Measurements from ENCODE around the gene BRAT1. TPM values are rescaled to one million over a fixed set of nuclear protein-coding genes. Genes with fewer than 3 reads are reported as not detected.

The BRAT1 gene
- polyA plus RNA-seq, 3 donors: 17.8 to 29.8 (median 18.7) TPM

DNA sequence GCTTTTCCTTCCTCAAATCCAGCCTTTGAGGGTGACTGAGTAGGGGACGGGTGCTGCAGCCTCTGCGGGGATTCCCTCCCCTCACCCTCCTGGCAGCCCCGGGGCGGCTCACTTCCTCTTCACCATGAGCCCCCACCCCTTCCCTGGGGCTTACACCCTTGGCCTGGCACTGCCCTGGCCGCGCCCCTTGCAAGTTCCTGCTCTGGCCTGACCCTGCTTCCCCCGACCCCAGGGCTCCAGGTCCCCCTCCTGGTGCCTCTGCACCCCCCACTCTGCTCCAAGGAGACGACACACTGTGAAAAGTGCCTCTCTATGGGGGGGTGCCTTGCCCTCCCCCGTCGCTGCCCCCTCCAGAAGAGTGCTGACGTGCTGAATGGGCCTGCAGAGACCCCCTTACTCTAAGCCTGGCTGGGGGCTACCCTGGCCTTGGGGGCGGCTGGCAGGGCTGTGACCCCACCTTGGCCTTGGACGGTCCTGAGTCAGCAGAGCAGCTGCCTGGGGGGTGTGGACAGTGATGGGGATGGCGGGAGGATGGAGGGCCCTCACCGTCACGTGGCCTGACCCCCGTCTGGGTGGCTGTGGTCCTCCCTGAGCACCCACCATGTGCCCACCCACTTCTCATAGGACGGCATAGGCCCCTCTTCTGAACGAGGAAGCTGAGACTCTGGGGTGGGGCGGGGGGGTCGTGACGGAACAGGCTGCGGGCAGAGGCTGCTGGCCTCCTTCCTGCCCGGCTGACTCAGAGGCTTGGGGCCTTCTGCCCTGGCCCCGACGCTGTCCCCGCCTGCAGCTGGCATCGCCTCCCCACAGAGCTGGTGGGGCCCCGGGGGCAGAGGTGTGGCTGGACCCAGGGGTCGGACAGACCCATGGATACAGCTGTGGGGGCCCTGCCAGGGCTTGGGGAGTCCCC, 25.9 kb downstream of the BRAT1 start:
- 28 to 57% (median 29%) methylated on average over 27 to 30 of the region's 30 CpGs for WGBS, 3 donors
- H3K27ac ChIP-seq (ENCODE audit: low read depth, low read length): peak overlapping the region; percentile 28

DNA sequence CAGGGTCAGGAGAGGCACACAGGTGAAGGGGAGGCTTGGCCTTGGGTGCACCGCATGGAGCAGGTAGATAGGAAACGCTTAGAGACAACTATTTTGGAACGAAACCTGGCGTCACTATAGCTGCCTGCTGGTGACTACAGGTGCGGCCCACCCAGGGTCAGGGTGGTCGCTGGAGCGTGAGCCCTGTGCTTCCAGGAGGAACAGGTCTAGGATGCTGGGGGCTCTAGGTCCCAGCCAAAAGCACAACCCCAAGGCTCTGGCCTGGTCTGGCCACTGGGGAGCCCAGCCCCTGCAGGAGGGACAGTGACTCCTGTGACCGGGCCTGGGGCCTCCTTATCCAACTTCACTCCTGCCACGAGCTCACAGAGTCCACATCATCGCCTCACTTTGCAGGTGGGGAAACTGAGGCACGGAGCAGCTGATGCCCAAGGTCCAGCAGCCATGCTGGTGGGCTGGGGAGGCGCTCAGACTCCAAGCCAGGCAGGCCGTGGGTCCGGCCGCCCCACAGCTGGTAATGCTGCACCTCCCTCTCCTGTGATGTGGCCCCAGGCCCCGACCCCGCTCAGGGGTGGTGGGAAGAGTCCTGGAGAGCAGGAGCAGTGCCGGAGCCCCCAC, 26.7 kb downstream of the BRAT1 start:
- no peak overlapping the region for H3K27ac ChIP-seq (ENCODE audit: low read depth, low read length)
- 62 to 69% (median 64%) methylated on average over 18 of the region's 18 CpGs for WGBS, 3 donors

DNA sequence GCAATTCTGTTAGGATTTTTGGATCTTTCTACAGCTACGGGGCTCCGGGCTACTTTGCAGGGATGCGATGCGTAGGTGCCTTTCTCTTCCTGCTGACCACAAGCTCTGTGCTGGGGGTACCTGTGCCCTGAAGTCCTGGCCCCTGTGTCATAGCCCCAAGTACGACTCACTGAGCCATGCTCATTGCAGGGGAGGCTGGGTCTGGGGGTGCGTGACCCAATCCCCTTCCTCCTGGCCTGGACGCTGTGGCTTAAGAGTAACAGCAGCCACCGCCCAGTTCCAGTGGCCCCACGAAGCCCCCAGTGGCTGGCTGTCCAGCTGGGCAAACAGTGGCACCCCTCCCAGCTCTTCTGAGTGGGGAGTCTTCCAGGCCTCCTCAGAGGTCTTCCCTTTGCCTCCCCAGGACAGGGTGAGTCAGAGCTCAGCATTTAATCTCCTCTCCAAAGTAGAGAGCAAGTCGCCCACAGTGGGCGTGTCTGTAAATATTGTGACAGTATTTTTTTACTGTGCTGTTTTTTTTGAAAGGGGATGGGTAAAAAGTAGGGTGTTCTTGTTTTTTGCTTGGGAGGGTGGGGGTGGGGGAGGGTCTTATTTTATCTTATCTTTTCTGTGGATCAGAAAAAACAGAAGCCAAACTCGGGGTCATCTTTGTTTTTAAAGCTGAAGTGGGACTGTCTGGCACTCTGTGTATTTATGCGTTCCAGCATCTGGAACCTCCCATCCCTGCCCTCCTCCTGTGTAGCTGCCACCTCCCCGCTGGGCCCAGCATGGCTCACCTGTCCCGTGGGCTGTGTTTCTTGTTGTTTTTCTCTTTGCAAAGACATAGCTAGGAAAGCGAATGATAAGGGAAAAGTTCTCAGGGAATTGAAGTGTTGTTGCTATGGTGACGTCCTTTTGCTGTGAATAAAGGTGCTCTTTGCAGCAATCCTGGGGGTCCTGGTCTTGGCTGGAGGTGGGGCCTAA, 27.5 kb downstream of the BRAT1 start:
- 53 to 72% (median 65%) methylated on average over 17 of the region's 17 CpGs for WGBS, 3 donors
- no peak overlapping the region for H3K27ac ChIP-seq (ENCODE audit: low read depth, low read length)

DNA sequence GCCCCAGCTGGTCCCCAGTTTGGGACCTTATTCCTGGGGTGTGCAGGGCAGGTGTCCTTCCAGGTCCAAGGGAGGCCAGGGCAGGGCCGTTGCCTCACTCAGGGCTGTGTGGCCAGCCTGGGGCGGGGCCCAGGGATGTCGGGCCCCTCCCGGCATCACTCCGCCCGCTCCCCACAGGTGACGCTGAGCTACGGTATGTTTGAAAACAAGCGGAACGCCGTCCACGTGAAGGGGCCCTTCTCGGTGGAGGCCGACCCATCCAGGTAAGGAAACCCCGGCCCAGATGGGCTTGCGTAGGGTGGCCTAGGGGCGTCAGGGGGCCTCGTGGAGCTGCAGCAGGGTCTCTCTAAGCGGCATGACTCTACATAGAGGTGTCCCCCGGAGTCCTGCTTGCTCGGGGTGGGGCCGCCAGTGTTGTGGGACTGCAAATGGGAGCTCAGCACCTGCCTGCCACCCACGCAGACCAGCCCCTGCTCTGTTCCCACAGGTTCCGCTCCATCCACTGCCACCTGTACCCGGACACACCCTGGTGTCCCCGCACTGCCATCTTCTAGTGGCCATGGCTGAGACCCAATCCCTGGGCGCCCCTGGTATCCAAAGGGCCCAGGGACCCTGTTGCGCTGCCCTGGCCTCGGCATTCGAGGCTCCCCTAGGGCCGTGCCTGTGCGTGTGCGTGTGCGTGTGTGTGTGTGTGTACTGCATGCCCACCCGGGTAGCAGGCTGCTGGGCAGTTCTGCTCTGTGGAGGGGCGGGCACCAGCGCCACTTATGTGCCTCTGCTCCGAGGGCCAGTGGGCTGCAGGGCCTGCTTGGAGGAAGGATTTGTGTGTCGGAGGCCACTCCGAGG, 28.4 kb downstream of the BRAT1 start:
- WGBS, 3 donors: 60 to 90% (median 90%) methylated on average over 40 of the region's 40 CpGs

DNA sequence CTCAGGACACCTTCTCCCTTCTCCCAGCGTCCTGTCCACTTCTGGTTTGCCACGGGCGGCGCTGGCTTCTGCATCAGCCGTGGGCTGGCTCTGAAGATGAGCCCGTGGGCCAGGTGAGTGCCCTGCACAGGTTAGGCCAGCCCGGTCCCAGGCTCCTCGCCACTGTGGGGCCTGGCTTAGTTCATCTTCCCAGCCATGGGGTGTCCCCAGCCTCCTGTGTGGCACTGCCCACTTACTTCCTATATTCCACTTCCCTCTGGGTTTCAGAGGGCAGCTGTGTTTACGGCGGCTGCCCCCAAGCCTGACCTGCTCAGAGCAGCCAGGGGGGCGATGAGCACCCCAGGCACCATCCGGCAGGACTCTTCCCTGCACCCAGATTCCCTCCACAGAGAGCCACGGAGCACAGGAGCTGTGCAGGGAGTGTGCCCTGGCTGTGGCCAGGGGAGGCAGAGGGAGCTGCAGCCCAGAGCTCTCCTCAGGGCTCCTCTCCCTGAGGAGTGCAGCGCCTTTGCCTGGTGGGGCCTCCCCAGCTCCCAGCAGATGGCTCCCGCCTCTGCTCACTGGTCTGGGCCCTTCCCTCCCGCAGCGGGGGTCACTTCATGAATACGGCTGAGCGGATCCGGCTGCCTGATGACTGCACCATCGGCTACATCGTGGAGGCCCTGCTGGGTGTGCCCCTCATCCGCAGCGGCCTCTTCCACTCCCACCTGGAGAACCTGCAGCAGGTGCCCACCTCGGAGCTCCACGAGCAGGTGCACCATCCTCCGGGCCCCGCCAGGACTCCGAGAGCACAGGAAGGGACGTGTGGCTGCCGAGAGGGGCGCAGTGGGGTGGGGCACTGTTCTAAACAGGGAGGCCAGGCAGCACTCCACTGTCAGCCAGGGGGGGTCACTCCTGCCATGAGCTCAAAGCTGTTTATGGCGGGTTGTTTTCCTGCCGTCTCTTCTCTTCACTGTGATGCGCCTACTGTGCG, 29.4 kb downstream of the BRAT1 start:
- no peak overlapping the region for H3K27ac ChIP-seq (ENCODE audit: low read depth, low read length)

More for the DNA sequence above, 28.4 kb downstream of the BRAT1 start:
- no peak overlapping the region for H3K27ac ChIP-seq (ENCODE audit: low read depth, low read length)

DNA sequence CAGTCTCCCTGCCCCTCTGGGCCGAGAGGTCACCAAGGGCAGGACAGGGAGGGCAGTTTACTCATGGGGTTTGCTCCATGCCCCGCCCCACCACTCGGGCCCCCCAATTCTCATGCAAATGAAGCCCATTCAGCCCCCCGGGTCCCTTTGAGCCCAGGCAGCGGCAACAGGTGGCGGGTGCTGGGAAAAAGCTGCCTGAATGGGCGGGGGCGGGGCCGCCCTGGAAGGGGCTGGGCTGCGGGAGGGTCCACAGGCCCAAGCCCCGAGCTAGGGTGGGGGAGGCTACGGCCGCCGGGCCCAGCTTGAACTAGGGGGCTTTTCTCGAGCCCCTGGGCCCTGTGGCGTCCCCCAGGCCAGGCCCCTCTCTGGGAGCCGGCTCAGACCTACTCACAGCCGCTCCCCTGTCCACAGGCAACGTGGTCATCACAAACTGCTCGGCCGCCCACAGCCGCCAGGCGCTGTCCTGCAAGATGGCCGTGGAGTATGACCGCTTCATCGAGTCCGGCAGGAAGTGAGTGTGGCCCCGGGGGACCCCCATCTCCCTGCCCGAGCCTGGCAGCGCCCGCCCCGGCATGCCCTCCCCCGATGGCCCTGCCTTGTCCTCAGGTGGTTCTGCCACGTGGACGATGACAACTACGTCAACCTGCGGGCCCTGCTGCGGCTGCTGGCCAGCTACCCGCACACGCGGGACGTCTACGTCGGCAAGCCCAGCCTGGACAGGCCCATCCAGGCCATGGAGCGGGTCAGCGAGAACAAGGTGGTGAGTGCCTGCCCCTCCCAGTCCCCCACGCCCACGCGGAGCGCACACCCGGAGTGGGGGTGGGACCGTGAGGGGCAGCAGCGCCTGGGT, 30.3 kb downstream of the BRAT1 start:
- WGBS, 3 donors: 33 to 84% (median 80%) methylated on average over 46 to 53 of the region's 53 CpGs
- H3K27ac ChIP-seq (ENCODE audit: low read depth, low read length): no peak overlapping the region

More for the DNA sequence above, 29.4 kb downstream of the BRAT1 start:
- WGBS, 3 donors: 60 to 81% (median 77%) methylated on average over 35 to 36 of the region's 36 CpGs

DNA sequence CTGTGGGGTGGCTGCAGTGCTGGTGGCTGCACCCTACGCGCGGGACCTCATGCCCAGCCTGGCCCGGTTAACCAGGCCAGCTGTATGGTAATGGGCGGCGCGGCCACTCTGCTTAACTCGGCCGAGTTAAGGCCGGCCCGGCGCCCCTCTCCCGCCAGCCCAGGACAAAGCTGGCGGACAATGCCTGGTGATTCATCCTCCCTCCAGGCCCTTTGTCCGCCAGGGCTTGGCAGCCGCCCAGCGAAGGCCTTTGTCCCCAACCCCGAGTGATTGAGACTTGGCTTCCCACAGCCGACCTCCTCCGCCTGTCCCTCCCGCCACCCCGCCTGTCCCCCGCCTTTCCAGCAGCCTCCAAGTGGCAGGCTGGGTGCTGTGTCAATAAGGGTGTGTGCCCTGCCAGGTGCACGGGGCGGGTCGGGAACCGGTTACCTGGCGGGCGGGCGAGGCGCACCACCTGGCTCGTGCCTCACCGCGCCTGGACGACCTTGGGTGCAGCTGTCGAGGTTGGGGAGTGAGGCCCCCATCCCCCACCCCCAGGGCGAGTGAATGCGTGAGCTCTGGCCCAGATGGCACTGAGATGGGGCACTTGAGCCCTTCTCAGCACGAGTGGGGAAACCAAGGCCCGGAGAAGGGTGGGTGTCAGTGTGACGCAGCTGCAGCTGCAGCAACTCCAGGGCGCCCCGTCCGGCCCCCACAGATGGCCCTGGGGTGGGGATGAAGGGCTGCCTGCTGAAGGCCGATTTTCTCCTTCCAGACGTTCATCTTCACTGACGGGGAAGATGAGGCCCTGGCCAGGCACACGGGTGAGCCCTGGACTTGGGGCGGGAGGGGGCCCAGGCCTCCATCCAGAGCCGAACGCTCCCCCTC, 31.1 kb downstream of the BRAT1 start:
- WGBS, 3 donors: 11 to 49% (median 44%) methylated on average over 48 to 51 of the region's 51 CpGs
- no peak overlapping the region for H3K27ac ChIP-seq (ENCODE audit: low read depth, low read length)

DNA sequence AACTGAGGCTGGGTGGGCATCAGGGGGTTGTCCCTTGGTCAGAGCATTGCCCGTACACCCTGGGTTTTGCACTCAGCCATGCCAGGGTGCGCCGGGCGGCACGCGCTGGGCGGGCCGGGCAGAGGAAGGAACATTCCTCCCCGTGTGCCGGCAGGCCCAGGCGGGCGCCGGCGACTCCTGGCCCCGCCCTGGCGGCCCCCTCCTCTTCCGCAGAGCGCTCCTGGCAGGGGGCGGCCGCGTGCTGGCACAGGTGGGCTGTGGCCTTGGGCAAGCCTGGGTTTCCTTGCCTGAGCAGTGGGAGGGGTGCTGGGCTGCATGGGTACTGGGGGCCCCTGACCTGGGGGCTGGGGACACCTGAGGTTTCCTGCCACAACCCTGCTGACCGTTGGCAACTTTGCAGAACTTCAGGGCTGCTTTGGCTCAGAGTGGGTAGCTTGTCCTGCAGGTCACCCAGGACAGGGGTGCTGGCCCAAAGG, 31.8 kb downstream of the BRAT1 start:
- 7 to 17% (median 15%) methylated on average over 14 to 22 of the region's 22 CpGs for WGBS, 3 donors
- no peak overlapping the region for H3K27ac ChIP-seq (ENCODE audit: low read depth, low read length)

DNA sequence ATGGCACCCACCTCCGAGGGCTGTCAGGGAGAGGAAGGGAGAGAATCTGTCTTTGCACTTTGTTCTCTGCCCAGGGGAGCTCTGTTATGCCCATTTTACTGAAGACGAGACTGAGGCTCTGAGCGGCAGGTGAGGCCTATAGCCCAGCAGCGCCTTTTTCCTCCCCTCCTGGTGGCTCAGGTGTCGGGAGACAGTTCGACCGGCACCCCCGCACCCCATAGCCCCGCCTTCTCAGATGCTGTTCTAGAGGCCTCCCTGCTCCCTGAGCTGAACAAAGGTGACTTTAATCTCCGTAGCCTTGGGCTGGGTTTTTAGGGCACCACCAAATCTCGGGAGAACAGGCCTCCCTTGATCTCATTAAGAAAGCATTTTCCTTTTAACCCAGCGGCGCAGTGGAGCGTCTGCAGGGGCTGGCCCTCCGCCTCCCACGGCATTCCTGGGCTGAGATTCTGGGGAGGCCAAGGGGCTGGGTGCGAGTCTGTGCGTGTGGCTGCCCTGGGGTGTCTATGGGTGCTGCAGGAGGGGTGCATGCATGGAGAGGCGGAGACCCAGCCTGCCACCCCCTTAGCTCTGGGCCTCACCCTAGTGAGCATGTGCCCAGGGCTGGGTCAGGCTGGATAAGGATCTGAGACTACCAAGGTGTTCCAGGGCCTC, 32.4 kb downstream of the BRAT1 start:
- H3K27ac ChIP-seq (ENCODE audit: low read depth, low read length): no peak overlapping the region
- 16 to 27% (median 27%) methylated on average over 19 of the region's 19 CpGs for WGBS, 3 donors

DNA sequence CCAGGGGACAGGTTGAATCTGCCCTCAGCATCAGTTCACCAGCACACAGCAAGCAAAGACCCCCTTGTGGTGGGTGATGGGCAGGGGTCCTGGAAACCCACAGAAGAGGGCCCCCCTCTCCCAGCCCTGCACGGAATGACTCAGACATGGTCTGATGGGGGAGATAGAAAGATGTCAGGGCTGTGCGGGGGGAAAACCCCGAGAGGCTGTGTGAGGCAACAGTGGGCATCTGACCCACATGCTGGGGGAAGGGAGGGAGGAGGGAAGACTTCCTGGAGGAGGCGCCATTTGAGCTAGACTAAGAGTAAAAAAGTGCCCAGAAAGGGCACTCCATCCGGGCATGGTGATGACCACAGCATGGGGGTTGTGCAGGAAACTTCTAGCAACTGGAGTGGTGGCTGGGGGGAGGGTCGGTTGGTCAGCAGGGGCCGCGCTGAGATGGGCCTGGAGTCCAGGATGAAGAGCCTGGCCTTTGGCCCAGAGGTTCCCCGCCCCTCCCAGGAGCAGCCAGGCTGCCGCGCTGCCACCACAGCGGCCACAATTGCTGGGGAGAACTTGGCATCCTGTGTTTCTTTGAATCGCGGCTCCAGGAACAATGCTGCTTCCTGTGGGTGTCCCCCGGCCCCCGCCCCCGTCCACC, 33.3 kb downstream of the BRAT1 start:
- no peak overlapping the region for H3K27ac ChIP-seq (ENCODE audit: low read depth, low read length)
- 8 to 18% (median 11%) methylated on average over 17 of the region's 17 CpGs for WGBS, 3 donors

DNA sequence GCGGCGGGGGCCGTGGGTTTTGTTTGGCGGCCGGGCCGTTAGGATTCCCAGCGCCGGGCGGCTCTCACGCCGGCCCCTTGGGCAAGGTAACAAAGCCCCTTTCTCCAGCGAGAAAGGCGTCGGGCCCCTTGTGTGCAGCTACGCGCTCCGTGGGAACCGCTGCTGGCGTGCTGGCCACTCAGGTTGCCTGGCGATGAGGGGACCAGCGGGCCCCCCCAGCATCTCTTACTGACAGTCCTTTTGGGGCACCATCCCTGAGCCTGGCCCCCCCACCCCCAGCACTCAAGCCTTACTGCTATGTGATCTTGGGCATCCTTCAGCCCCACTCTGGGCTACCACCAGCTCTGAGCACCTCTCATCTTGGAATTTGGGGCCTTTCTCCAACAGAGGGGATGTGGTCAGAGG, 34.0 kb downstream of the BRAT1 start:
- WGBS, 3 donors: 9 to 25% (median 21%) methylated on average over 21 of the region's 21 CpGs
- no peak overlapping the region for H3K27ac ChIP-seq (ENCODE audit: low read depth, low read length)

DNA sequence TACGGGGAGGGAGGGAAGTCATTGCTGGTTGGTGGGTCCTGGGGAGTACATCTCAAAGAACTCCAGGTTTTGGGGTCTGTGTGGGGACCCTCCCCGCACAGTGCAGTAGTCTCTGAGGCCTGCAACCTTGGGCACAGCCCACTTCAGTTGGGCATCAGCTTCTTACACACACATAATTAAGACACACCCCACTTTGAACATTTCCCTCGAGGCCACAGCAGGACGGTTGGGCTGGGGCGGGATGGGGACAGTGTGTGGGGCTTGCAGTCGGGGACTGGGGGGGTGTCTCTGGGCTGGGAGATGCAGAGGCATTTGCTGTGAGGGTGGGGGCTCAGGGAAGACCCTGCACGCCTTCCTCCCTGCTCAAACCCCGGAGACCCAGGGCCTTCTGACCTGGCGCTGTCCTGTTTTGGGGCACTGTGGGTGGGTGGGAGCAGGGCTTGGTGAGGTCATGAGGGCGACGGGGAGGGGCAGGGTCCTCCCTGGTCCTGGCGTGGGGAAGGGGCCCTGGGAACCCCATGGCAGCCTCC, 34.5 kb downstream of the BRAT1 start:
- 7 to 20% (median 18%) methylated on average over 11 to 12 of the region's 12 CpGs for WGBS, 3 donors
- H3K27ac ChIP-seq (ENCODE audit: low read depth, low read length): no peak overlapping the region

DNA sequence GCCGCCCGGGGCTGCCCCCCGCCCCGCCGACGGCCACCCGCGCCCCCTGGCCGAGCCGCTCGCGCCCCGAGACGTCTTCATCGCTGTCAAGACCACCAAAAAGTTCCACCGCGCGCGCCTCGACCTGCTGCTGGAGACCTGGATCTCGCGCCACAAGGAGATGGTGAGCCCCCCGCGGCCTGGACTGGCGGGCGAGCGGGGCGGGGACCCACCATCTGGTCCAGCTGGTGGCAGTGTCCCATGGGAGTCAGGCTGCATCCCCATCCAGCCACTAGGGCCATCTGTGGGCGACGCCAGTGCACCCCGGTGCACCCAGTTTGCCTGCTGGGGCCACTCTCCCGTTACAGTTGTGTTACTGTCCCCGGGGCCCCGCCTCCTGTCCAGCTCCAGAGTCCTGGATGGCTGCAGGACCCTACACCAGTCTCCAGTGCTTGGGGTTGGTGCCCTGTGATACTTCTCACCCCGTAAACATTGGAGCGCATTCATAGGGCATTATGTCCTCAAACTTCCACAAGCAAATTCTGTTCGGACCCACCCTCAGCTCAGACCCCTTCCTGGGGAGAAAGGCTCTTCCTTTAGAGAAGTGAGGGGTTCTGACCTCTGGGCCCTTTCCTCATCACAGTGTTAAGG, 35.1 kb downstream of the BRAT1 start:
- H3K27ac ChIP-seq (ENCODE audit: low read depth, low read length): no peak overlapping the region
- 3 to 4% (median 3%) methylated on average over 28 to 37 of the region's 37 CpGs for WGBS, 3 donors
